ENCODE measurements around the gene PLA2G3.

The PLA2G3 gene

DNA sequence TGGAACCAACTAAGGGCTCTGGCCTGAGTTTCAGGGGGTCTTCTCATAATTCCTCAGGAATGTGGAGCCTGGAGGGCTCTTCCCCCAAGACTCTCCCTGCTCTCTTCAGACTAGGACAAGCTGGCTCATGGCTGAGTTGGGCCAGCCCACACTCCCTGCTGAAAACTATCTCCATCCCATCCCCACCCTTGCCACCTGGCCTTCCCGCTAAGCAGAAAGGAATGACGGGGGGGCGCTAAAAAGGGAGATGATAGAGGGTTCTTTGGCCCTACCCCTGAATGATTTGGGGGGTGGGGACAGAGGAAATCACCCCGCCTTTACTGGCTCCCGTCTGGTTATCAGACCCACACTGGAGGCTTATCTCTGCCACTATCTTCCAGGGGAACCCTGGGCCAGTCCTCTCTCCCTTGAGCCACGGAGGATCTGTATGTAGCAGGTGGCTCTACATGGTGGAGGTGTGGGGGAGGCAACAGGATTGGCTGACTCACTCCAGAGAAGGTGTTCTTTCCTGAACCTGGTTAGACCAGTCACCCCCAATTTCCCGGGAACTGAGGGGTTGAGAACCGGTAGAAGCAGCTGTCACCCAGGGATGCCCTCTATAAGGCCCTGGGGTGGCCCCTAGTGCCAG is 53.5 kb downstream of the PLA2G3 start:
- DNase-seq (ENCODE audit: low read depth in 2 of 2): no peak

DNA sequence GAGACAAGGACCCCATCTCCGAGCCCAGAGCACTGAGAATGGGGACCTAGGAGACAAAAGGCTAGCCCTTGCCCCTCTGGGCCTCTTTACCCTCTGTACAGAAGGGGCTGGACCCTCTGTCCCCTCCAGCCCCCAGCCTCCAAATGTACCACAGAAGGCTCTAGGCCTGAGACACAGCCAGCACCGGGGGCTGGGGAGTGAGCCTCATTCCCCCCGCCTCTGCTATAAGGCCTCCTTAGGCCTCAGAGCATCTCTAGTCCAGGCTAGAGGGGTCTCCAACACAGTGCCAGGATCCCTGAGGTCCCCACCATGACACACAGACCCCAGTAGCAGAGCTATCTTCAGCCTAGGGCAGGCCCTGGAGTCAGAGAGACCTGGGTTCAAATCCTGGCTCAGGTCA is 54.4 kb downstream of the PLA2G3 start:
- DNase-seq (ENCODE audit: low read depth in 2 of 2): no peak

DNA sequence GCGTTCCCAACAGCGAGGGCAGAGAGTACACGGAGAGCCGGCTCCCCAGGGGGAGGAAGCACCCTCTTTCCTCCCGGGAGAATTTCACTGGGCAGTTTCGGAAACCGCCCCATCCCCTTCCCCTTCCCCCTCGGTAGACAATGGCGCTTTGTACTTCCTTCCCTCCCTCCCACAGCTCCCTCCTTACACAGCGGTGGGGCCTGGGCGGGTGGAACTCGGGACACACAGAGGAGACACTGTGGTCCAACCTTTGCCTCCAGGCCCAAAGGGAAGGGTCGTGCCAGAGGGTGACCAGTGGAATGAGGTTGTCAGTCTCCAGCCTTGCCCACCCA is 54.8 kb downstream of the PLA2G3 start:
- DNase-seq (ENCODE audit: low read depth in 2 of 2): no peak

DNA sequence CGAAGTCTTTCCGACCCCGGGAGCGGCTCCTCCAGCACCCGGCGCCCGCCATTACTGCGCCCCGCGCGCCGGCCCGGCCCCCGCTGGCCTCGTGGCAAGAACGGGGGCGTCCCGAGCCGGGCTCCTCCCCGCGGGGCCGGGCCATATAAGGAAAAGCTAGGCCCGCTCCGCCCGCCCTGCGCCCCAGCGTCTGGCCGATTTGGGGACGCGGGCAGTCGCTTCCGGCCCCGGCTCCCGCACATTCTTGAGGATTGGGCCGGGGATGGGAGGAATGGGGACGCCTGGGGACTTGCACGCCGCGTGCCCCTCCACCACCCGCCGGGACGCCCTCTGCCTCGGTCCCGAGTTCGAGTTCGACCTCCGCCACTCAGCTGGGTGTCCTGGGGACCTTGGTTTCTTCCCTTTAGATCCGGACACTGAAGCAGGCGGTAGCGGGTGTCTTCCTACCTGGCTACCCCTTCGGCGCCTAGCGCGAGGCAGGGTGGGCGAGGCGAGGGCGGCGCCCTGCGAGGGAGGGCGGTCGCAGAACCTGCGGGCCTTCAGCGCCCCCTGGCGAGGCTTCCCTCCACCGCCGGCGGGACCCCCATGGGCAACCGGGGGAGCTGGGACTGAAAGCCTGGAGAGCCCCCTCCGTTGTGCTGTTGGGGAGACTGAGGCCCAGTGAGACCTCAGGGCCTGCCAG is 55.4 kb downstream of the PLA2G3 start:
- peak; percentile 71 to 77 for DNase-seq (ENCODE audit: low read depth in 2 of 2)
